Measurements from ENCODE around the gene TUBB.

GRCh38 chr6:30688569-30688968 lies 31.6 kb upstream of the TUBB start:
- TF ChIP-seq CTCF (IDR thresholded peaks at IDR 0.05; ENCODE audit: low read depth, low read length) (no peak), POLR2A (IDR thresholded peaks at IDR 0.05; ENCODE audit: extremely low read depth, insufficient read length) (no peak), MAX (IDR thresholded peaks at IDR 0.05; ENCODE audit: low read depth, low read length) (no peak), MYC (IDR thresholded peaks at IDR 0.05; ENCODE audit: low read depth, low read length) (no peak)
